Measurements from ENCODE around the gene COX18. TPM values are rescaled to one million over a fixed set of nuclear protein-coding genes. Genes with fewer than 3 reads are reported as not detected.

COX18 gene
- total and polyA plus RNA-seq, 2 experiments from 2014 or later = 5.4 to 28.9 TPM

GRCh38 chr4:73103799-73104503, 34.4 kb upstream of the COX18 start:
- H3K79me2 ChIP-seq = no peaks in the 10 kb centered on the region
- H3K4me1 ChIP-seq (ENCODE audit: insufficient read depth) = no peaks in the 10 kb centered on the region
- H3K27ac ChIP-seq = peak overlapping the region; percentile 5
- no peaks in the 10 kb centered on the region for H3K9me3 ChIP-seq (ENCODE audit: low read depth)
- no peaks in the 10 kb centered on the region for H3K36me3 ChIP-seq (replicated peaks; ENCODE audit: insufficient read depth, low read depth)
- no peaks in the 10 kb centered on the region for H3K27me3 ChIP-seq
- H3K4me3 ChIP-seq = no peak overlapping the region
- H4K20me1 ChIP-seq (ENCODE audit: insufficient read depth, poor library complexity, severe bottlenecking) = no peaks in the 10 kb centered on the region
- peak; percentile 38 for DNase-seq (ENCODE audit: low spot score)
- H3K4me2 ChIP-seq = peak overlapping the region; percentile 23
- WGBS (ENCODE audit: low lambda C conversion rate, missing lambda C conversion rate) = 82% methylated on average over 8 of the region's 8 CpGs
- no peak overlapping the region for H2AFZ ChIP-seq
- TF ChIP-seq CTCF (IDR thresholded peaks at IDR 0.05; ENCODE audit: poor library complexity) (no peak), EZH2 (IDR thresholded peaks at IDR 0.05; ENCODE audit: borderline replicate concordance) (no peak), EZH2phosphoT487 (IDR thresholded peaks at IDR 0.05; ENCODE audit: low read depth, severe bottlenecking, unreplicated experiment) (no peak)
- no peaks in the 10 kb centered on the region for H3K9me2 ChIP-seq (replicated peaks; ENCODE audit: insufficient read depth)

GRCh38 chr4:73099143-73099542, 29.6 kb upstream of the COX18 start:
- no peaks in the 10 kb centered on the region for H3K9me3 ChIP-seq (ENCODE audit: low read depth)
- H2AFZ ChIP-seq = no peak overlapping the region
- no peaks in the 10 kb centered on the region for H3K27me3 ChIP-seq
- no peaks in the 10 kb centered on the region for H3K4me1 ChIP-seq (ENCODE audit: insufficient read depth)
- H3K27ac ChIP-seq = no peak overlapping the region
- H3K79me2 ChIP-seq = no peaks in the 10 kb centered on the region
- H3K4me2 ChIP-seq = no peak overlapping the region
- H3K9me2 ChIP-seq (replicated peaks; ENCODE audit: insufficient read depth) = no peaks in the 10 kb centered on the region
- H4K20me1 ChIP-seq (ENCODE audit: insufficient read depth, poor library complexity, severe bottlenecking) = no peaks in the 10 kb centered on the region
- WGBS (ENCODE audit: low lambda C conversion rate, missing lambda C conversion rate) = 98% methylated on average over 7 of the region's 7 CpGs
- TF ChIP-seq CTCF (IDR thresholded peaks at IDR 0.05; ENCODE audit: poor library complexity) (no peak), EZH2phosphoT487 (IDR thresholded peaks at IDR 0.05; ENCODE audit: low read depth, severe bottlenecking, unreplicated experiment) (no peak), EZH2 (IDR thresholded peaks at IDR 0.05; ENCODE audit: borderline replicate concordance) (no peak)
- no peak for DNase-seq (ENCODE audit: low spot score)
- H3K4me3 ChIP-seq = no peak overlapping the region
- H3K36me3 ChIP-seq (replicated peaks; ENCODE audit: insufficient read depth, low read depth) = no peaks in the 10 kb centered on the region

GRCh38 chr4:73098713-73099112, 29.2 kb upstream of the COX18 start:
- no peaks in the 10 kb centered on the region for H3K27me3 ChIP-seq
- DNase-seq (ENCODE audit: low spot score) = no peak
- no peaks in the 10 kb centered on the region for H3K9me2 ChIP-seq (replicated peaks; ENCODE audit: insufficient read depth)
- no peak overlapping the region for H3K4me2 ChIP-seq
- no peaks in the 10 kb centered on the region for H3K79me2 ChIP-seq
- no peaks in the 10 kb centered on the region for H4K20me1 ChIP-seq (ENCODE audit: insufficient read depth, poor library complexity, severe bottlenecking)
- no peaks in the 10 kb centered on the region for H3K9me3 ChIP-seq (ENCODE audit: low read depth)
- H3K4me3 ChIP-seq = no peak overlapping the region
- H3K36me3 ChIP-seq (replicated peaks; ENCODE audit: insufficient read depth, low read depth) = no peaks in the 10 kb centered on the region
- no peak for TF ChIP-seq EZH2 (IDR thresholded peaks at IDR 0.05; ENCODE audit: borderline replicate concordance)
- no peak for TF ChIP-seq CTCF (IDR thresholded peaks at IDR 0.05; ENCODE audit: poor library complexity)
- no peak for TF ChIP-seq EZH2phosphoT487 (IDR thresholded peaks at IDR 0.05; ENCODE audit: low read depth, severe bottlenecking, unreplicated experiment)
- no peaks in the 10 kb centered on the region for H3K4me1 ChIP-seq (ENCODE audit: insufficient read depth)
- H3K27ac ChIP-seq = no peak overlapping the region
- H2AFZ ChIP-seq = no peak overlapping the region
- 93% methylated on average over 7 of the region's 7 CpGs for WGBS (ENCODE audit: low lambda C conversion rate, missing lambda C conversion rate)

All from hepatocyte (in vitro differentiated cells).